GM03348 (cell line): Measurements from ENCODE around the gene C9orf78.
A peak's percentile ranks its signal among the peaks of the same experiment; 100 is the strongest.

Experiments used
- DNase-seq: peaks from one replicate; pipeline ENCODE4 v3.0.0; 2012; ENCODE audit warnings: low spot score

Gene C9orf78, protein sequence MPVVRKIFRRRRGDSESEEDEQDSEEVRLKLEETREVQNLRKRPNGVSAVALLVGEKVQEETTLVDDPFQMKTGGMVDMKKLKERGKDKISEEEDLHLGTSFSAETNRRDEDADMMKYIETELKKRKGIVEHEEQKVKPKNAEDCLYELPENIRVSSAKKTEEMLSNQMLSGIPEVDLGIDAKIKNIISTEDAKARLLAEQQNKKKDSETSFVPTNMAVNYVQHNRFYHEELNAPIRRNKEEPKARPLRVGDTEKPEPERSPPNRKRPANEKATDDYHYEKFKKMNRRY

DNA sequence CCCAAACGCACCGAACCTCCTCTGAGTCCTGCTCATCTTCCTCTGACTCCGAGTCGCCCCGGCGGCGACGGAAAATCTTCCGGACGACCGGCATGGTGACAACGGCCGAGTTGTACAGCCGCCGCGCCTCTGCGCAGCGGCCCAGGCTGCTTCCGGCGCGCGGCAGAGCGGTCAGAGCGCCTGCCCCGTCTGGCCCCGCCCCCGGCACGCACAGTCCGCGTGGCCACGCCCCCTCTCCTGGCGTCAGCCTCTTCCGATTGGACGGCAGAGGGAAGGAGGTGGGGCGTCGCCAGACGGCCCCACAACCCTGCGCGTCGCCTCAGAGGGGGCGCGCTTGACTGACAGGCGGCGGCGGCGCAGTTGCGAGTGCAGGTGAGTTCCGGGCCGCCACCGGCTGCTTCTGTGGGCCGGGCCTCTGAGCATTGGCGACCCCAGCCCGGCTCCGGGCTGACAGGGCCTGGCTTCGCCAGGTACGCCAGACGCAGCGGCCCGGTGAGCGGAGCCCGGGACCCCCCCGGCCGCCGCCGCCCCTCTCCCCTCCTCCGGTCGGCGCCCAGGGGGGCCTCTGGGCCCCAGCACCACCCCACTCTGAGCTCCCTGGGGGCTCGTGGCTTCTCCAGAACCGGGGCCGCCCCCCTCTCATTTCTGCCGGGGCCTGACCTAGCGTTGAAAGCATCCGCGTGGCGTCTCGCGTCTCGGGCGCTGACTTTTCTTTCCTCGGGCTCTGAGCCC, at the start of gene C9orf78, which contains the start of gene USP20:
C9orf78 (minus strand) TSS at position 148 of the 732 bp plus-strand sequence; CDS start at position 94, 54 bp downstream.
USP20 (plus strand) TSS at position 331 of the 732 bp plus-strand sequence. CDS start 17,098 bp downstream, outside the sequence.
- DNase-seq = peak; percentile 100

DNA sequence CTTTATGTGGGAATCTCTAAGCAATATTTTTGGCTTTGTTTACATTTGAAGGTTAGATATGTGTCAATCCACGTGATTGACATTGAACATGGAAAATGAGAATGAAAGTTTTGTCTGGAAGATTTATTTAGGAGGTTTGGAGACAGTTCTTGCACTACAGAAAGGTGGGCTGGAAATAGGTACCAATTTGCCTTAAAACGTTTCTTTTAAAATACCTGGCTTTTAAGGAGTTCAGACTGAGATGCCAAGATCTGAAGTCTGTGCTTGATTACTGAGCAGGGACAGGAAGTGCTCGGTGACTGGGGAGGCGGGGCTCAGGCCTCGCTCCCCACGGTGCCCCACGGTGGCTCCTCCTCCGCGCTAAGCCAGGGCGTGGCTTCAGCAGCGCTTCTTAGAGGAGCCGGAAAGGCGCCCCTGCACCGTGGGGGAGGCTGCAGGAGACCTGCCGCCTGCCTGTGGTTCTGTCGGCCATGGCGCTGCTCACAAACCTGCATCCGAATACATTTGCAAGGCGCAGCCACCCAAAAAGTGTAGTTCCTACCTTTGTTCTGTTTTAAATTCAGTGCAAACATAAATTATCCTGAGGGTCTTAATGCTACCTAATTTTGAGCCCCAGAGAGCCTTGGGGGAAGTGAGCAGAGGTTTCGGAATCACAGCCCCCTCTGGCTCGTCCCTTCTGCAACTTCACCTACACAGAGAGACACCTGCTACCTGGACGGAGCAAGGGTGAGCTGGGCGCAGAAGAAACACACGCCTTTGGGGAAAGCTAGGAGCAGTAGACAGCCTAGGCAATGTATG, 49.3 kb upstream of the C9orf78 start:
- DNase-seq = peak; percentile 95

DNA sequence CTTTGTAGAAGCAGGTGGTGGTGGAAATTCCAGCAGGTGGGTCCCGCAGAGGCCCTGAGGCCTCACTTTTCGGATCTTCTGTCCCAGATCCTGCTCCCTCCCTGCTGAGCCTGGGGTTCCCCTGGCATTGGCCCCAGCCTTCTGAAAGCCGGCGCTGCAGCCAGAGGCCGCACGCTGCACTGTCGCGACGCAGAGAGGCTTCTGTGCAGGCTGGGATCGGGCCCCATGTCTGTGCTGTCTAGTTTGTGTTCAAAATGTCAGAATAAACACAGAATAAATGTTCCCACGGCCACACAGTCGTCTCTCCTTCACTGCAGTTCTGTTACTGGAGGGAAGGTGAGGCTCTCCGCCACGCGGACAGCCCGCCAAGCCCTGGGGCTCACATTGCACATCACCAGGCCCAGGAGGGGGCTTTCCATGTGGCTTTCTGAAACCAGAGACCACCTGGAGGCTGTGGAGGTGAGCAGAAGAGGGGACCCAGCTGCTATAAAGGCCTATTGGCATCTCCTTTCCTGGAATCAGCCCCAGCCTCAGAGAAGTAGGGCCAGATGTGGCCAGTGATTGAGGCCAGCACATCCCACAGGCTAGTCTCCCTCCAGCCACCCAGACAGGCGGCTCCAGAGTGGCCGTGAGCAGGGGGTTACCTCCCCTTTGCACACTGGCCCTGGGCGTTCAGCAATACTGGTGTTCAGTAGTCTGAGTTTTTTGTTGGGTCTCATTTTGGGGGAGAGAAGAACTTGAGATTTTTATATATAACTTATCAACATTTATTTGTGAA, 46.7 kb upstream of the C9orf78 start:
- no peak for DNase-seq

GRCh38 chr9:129880654-129881546, 45.8 kb upstream of the C9orf78 start:
- DNase-seq = no peak

GRCh38 chr9:129879991-129880653, 45.0 kb upstream of the C9orf78 start:
- DNase-seq = no peak

DNA sequence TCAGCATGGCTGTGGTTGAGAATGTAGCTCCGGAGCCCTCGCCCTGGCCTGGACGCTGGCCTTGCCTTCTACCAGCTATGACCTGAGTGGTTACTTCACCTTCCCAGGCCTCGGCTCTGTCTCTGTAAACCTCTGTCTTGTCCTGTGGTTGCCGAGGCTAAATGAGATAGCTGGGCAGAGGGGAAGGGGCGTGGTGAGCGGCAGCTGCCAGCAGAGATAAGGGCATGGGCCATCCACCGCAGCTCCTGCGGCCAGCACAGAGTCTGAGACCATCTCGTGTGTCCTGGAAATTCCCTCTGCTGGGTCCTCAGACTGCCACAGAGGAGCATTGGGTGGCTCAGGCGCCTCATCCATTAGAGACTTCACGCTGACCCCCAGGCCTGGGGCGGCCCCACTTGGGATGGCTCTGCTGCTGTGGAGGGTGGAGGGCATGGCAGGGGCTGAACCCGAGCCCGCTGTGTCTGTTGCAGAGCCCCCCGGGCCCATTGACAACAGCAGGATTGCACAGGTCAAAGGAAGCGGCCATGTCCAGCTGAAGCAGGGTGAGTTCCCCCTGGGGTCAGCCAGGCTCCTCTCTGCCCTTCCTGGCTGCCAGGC, 44.1 kb upstream of the C9orf78 start:
- no peak for DNase-seq

DNA sequence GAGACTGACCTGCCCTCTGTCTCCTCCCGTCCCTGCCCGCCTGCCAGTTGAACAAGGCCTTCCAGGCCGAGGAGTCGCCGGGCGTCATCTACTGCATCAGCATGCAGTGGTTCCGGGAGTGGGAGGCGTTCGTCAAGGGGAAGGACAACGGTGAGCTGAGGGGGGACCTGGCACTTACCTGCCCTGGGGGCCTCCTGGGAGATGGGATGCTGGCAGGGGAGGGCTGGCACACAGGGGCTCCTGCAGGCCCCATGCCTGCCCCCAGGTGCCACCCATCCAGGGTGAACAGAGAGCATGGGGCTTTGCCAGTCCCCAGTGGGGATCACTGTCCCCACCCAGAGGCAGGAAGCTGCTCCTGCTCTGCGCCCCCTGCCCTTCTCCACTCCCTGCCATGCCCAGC, 43.2 kb upstream of the C9orf78 start:
- no peak for DNase-seq

- DNase-seq = no peak
Measured at GRCh38 chr9:129876815-129877214, 41.7 kb upstream of the C9orf78 start.

DNA sequence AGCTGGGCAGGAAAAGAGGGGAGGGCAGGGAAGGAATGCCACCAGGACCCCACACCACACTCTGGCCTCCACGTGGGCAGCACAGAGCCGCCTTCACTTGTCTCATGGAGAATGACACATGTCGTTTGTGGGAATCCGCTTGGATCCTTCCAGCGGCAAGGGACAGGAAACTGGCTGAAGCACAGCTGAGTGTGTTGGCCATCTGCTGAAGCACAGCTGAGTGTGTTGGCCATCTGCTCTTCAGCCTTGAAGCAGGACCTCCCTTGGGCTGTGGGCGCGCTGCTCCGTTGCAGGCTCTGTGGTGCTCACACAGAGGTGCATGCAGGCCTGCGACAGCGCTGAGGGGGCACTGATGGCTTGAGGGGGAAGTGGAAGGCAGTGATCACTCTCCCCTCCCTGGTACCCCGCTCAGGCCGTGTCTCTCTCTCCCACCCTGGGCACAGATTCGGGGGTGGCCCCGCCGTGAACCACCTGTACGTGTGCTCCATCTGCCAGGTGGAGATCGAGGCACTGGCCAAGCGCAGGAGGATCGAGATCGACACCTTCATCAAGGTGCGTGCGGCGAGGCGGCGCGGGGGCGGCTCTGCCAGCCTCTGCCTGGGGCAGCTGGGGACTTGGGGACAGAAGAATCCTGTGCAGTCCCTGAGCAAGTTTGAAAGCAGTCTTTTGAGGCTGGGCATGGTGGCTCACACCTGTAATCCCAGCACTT, 40.8 kb upstream of the C9orf78 start:
- DNase-seq = no peak

GRCh38 chr9:129875181-129875611, 40.1 kb upstream of the C9orf78 start:
- no peak for DNase-seq

DNA sequence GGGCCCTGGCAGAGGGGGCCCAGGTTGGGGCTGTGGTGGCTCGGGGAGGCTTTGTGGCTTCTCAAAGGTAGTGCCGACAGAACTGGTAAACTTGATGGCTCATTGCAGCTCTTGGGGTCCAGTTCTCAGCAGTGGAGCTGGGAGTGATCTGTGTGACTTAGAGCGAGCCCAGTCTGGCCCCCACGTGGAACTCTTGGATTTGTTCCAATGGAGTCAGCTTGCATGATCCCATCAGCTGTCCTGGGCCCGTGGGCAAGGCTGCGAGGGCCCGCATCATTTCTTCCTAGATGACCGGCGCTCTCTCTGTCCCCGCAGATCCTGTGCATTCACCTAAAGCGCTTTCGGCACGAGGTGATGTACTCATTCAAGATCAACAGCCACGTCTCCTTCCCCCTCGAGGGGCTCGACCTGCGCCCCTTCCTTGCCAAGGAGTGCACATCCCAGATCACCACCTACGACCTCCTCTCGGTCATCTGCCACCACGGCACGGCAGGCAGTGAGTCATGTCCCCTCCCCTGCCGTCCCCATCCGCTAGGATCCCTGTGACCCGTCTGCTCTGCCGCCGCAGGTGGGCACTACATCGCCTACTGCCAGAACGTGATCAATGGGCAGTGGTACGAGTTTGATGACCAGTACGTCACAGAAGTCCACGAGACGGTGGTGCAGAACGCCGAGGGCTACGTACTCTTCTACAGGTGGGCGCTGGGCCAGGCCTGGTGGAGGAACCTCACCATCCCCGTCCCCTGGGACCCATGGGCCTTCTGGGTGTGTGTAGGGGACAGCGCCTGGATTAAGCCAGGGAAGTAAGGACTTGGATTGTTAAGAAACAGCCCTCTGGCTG, 39.4 kb upstream of the C9orf78 start:
- DNase-seq = no peak

DNA sequence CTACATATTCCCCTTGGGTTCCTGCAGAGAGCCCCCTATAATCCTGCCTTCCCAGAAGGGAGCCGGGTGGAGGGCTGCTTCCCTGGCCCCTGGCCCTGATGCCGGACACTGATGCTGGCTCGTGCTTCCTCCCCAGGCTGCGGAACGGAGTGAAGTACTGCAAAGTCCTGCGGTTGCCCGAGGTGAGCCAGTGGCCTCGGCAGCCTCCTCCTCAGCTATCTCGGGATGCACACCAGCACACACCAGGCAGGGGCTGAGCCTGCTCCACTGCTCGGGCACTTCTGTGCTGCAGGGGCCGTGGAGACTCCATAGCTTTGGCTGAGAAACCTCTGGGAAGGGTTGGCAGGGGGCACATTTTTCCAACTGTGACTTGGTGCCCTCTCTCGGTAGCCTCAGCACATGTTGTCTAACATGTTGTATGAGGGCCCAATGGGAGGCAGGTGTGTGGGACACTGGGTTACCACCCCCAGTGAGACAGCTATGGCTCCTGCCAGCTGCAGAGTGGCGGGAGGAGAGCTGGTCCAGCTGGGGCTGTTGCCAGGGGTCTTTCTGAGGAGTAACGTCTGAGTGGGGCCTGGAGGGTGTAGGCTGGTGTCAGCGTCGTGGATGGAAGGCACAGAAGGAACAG, 38.6 kb upstream of the C9orf78 start:
- DNase-seq = no peak

GRCh38 chr9:129871046-129871445, 36.0 kb upstream of the C9orf78 start:
- DNase-seq = no peak

GRCh38 chr9:129869585-129870501, 34.8 kb upstream of the C9orf78 start:
- DNase-seq = no peak

DNA sequence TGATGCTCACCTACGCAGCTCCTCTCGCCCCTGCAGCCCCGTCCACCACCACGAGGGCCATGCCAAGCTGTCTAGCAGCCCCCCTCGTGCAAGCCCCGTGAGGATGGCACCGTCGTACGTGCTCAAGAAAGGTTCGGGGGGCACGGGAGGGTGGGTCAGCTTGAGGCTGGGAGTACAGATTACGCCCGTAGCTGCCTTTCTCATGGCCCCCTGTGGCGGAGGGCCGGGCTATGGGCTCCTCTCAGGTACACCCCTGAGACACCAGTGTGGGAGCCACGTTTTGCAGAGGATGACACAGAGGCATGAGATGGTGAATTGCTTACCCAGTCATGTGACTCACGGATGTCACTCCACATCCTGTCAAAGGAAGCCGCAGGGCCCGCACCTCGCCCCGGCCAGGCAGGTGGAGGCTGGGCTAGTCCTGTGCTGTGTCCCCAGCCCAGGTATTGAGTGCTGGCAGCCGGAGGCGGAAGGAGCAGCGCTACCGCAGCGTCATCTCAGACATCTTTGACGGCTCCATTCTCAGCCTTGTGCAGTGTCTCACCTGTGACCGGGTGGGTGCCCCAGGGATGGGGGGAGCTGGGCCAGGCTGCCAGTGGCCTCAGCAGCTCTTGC, 33.9 kb upstream of the C9orf78 start:
- DNase-seq = no peak
